ENCODE results near the gene GTPBP10. TPM values are rescaled to one million over a fixed set of nuclear protein-coding genes. Genes with fewer than 3 reads are reported as not detected.
"Not testable (repeated sequence)": the region's sequence is repeated elsewhere in the genome, so short reads cannot be mapped to it uniquely, and the experiment has no call there.

Gene GTPBP10
- total RNA-seq, 4 donors from 2014 or later, result 25.0 to 41.4 (median 33.2) TPM

DNA sequence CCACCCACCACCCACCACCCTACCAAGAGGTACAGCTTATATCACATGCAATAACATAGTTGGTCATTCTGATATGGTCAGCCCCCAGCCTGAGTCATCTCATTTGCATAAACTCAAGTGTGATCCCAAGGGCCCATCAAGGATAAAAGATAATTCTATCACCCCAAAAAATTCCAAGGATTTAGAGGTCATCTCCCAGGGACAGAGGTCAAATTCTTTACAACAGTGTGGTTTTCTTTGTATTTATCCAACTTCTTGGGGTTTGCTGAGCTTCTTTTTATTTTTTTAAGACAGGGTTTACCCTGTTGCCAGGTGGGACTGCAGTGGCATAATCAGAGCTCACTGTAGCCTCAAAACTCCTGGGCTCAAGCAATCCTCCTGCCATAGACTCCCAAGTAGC is 9.4 kb upstream of the GTPBP10 start:
- H3K36me3 ChIP-seq, result no peaks in the 10 kb centered on the region
- no peaks in the 10 kb centered on the region for H3K27me3 ChIP-seq
- H3K9me3 ChIP-seq, result no peaks in the 10 kb centered on the region
- TF ChIP-seq, protein P1, sequence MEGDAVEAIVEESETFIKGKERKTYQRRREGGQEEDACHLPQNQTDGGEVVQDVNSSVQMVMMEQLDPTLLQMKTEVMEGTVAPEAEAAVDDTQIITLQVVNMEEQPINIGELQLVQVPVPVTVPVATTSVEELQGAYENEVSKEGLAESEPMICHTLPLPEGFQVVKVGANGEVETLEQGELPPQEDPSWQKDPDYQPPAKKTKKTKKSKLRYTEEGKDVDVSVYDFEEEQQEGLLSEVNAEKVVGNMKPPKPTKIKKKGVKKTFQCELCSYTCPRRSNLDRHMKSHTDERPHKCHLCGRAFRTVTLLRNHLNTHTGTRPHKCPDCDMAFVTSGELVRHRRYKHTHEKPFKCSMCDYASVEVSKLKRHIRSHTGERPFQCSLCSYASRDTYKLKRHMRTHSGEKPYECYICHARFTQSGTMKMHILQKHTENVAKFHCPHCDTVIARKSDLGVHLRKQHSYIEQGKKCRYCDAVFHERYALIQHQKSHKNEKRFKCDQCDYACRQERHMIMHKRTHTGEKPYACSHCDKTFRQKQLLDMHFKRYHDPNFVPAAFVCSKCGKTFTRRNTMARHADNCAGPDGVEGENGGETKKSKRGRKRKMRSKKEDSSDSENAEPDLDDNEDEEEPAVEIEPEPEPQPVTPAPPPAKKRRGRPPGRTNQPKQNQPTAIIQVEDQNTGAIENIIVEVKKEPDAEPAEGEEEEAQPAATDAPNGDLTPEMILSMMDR (IDR thresholded peaks at IDR 0.05), result no peak
- no peak for TF ChIP-seq POLR2A (IDR thresholded peaks at IDR 0.05)
- intact Hi-C loops (cut with DNase I), result no loop called here
- no peaks in the 10 kb centered on the region for H3K4me1 ChIP-seq
- H3K4me3 ChIP-seq (replicated peaks in 1 of 3), result no peak overlapping the region
- DNase-seq, result no peak
- H3K27ac ChIP-seq, result no peak overlapping the region

DNA sequence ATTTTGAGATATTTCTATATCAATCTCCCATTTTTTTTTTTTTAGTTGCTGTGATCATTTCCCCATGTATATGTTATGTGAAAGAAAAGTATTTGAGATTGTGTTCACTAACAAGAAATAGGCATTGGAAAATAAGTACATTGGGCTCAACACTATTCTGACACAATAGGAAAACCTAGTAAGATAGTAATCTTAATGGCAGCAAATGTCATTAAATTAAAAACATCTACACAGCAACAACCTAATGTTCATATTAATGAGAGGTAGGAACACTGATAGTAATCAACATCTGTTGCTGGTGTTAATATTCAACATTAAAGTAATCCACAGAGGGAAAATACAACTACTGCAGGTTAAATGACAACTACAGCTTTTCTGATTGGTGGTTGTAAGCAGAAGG is 1.5 kb upstream of the GTPBP10 start:
- H3K4me3 ChIP-seq (replicated peaks in 1 of 3), result no peak overlapping the region
- H3K27me3 ChIP-seq, result no peaks in the 10 kb centered on the region
- TF ChIP-seq POLR2A (IDR thresholded peaks at IDR 0.05), result no peak
- TF ChIP-seq, protein P1 (IDR thresholded peaks at IDR 0.05), result no peak
- H3K36me3 ChIP-seq, result no peaks in the 10 kb centered on the region
- intact Hi-C loops (cut with DNase I), result no loop called here
- no peak overlapping the region for H3K27ac ChIP-seq
- no peak for DNase-seq
- peaks cover 9 to 12% of the 10 kb centered on the region in 2 donors for H3K4me1 ChIP-seq
- no peaks in the 10 kb centered on the region for H3K9me3 ChIP-seq

DNA sequence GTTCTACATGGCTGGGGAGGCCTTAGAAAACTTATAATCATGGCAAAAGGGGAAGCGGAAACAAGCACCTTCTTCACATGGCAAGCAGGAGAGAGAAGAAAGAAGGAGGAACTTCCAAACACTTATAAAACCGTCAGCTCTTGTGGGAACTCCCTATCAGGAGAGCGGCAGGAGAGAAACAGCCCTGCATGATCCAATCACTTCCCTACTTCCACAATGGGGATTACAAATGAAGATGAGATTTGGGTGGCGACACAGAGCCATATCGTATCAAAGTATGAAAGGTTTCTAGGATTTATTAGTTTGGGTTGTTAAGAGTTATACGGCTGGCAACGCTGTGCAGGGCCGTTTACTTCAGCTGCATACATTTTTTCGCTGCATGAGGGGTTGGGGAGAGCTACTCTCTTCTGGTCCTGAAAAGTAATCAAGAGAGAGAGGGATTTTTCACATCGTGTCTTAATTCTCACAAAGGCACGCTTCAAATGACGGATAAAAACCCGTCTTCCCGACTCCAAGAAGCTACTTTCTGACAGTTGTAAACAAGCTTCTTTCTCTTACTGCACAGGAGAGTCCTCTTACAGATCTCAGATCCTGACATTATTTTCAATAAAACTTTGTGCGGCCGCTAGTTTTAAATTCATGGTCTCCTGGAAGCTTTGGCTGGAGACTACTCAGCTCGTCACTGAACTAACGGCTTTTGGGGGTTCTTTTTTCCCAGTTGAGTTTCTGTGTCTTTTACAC is 751 bp upstream of the GTPBP10 start:
- Histone ChIP-seq H3K9me3 (no peaks in the 10 kb centered on the region), H3K4me3 (replicated peaks in 1 of 3) (peak overlapping the region; percentile 37 to 90 (median 85)), H3K27ac (peak overlapping the region; percentile 22 to 78 (median 68)), H3K36me3 (no peaks in the 10 kb centered on the region), H3K27me3 (no peaks in the 10 kb centered on the region), H3K4me1 (peaks cover 9 to 15% of the 10 kb centered on the region in 2 donors)
- intact Hi-C loops (cut with DNase I), result no loop called here
- WGBS, 2 donors, result 8 to 9% methylated on average over 18 of the region's 18 CpGs
- TF ChIP-seq, protein P1 (IDR thresholded peaks at IDR 0.05), result no peak
- TF ChIP-seq POLR2A (IDR thresholded peaks at IDR 0.05), result no peak
- peak in 1 of 2 donors; percentile 15 for DNase-seq

DNA sequence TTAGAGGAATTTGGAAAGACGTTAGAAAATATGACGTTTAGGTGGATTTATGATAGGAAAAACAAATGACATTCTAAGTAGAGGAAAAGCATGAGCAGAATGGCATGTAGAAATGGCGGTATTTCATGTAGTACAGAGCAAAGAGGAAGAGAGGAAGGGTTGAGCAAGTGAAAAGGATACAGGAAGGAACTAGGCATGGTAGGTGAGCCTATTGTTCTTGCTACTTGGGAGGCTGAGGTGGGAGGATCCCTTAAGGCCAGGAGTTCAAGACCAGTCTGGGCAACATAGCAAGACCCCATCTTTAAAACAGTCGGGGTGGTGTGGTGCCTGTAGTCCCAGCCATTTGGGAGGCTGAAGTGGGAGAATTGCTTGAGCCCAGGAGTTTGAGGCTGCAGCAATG is 1.2 kb downstream of the GTPBP10 start:
- no peak for DNase-seq
- H3K4me3 ChIP-seq (replicated peaks in 1 of 3), result no peak overlapping the region
- no peak for TF ChIP-seq POLR2A (IDR thresholded peaks at IDR 0.05)
- TF ChIP-seq, protein P1 (IDR thresholded peaks at IDR 0.05), result no peak
- intact Hi-C loops (cut with DNase I), result no loop called here
- no peaks in the 10 kb centered on the region for H3K27me3 ChIP-seq
- no peak overlapping the region for H3K27ac ChIP-seq
- no peaks in the 10 kb centered on the region for H3K36me3 ChIP-seq
- H3K4me1 ChIP-seq, result peaks cover 9 to 18% of the 10 kb centered on the region in 2 donors
- 79 to 80% methylated on average over 4 of the region's 4 CpGs for WGBS, 2 donors
- H3K9me3 ChIP-seq, result no peaks in the 10 kb centered on the region

DNA sequence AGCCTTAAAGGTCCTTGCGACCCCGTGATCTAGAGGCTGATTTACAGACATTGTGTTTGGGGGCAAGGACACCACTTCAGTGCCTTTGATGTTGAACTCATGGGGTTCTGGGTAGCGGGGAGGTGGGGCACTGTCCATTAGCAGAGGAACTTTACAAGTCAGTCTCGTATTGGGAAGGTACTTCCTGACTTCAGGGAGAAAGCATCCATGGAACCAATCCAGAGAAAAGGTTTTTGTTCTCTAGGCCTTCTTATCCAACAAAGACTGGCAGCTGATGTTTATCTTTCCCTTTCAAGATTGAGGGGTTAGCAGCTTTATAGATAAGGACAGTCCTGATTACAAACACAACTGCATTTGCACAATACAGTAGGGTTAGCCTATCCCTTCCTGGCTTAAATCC is 2.8 kb downstream of the GTPBP10 start:
- Histone ChIP-seq H3K27me3 (no peaks in the 10 kb centered on the region), H3K9me3 (no peaks in the 10 kb centered on the region), H3K36me3 (no peaks in the 10 kb centered on the region), H3K4me1 (peaks cover 9 to 18% of the 10 kb centered on the region in 2 donors), H3K4me3 (replicated peaks in 1 of 3) (no peak overlapping the region), H3K27ac (no peak overlapping the region)
- intact Hi-C loops (cut with DNase I), result no loop called here
- no peak for DNase-seq
- WGBS, 2 donors, result 75 to 81% methylated on average over 4 of the region's 4 CpGs
- TF ChIP-seq, protein P1 (IDR thresholded peaks at IDR 0.05), result no peak
- TF ChIP-seq POLR2A (IDR thresholded peaks at IDR 0.05), result no peak

DNA sequence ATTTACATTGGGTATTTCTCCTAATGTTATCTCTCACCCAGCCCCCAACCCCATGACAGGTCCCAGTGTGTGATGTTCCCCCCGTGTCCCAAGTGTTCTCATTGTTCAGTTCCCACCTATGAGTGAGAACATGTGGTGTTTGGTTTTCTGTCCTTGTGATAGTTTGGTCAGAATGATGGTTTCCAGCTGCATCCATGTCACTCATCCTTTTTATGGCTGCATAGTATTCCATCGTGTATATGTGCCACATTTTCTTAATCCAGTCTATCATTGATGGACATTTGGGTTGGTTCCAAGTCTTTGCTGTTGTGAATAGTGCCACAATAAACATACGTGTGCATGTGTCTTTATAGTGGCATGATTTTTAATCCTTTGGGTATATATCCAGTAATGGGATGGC is 3.5 kb downstream of the GTPBP10 start:
- not testable (repeated sequence) for H3K27ac ChIP-seq; H3K36me3 ChIP-seq; H3K9me3 ChIP-seq; DNase-seq; H3K27me3 ChIP-seq; H3K4me3 ChIP-seq (replicated peaks in 1 of 3)
- intact Hi-C loops (cut with DNase I), result loop anchor here (5.0 kb wide), 1 partner anchor 47 kb away; no protein-coding TSS in a partner anchor
- H3K4me1 ChIP-seq, result peaks cover 9 to 18% of the 10 kb centered on the region in 2 donors
- WGBS, 2 donors, result 92 to 94% methylated on average over 3 of the region's 3 CpGs

Data from thyroid gland (tissue), 4 donors.